CD1c-positive myeloid dendritic cell (primary cell): ENCODE data around the gene CHMP1B.
"Not testable (repeated sequence)": the region's sequence is repeated elsewhere in the genome, so short reads cannot be mapped to it uniquely, and the experiment has no call there.

ENCODE experiments used
- DNase-seq: peaks from one replicate; pipeline ENCODE4 v3.0.0-alpha.2; 2016; ENCODE audit errors: extremely low spot score

CHMP1B gene

GRCh38 chr18:11840493-11840892, 10.7 kb upstream of the CHMP1B start:
- no peak for DNase-seq

- no peak for DNase-seq
Measured at GRCh38 chr18:11842562-11842961, 8.7 kb upstream of the CHMP1B start.

DNA sequence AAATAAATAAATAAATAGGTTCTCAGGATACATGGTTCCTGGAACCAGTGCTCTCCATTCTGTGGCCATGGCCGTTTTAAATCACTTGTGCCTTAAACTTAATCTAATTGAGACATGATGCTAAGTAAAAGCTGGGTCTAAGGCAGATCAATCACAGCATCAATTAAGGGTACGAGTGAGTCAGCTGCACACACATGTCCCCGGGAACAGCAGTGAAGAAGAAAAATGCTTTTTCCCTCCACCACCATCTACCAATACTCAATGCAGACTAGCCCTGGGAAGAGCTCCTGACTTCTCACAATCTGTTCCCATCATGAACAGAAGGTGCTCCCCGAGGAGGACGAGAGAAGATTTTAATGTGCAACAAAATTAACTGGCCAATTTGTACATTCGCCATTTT, 6.8 kb upstream of the CHMP1B start:
- no peak for DNase-seq

DNA sequence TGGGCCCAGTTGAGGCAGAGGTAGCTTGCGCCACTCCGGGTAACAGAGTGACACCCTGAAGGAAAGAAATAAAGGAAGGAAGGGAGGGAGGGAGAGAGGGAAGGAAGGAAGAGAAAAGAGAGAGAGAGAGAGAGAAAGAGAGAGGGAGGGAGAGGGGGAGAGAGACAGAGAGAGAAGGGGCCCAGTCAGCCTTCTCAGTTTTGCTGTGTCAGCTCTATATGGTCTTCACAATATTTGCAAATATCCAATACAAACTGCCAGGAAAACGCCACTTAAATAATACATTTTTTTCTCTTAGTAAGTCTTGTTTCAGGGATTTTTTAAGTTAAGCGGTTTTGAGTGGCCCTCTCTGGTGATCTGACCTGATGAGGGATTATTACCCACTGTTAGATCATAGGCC, 5.6 kb upstream of the CHMP1B start:
- no peak for DNase-seq

DNA sequence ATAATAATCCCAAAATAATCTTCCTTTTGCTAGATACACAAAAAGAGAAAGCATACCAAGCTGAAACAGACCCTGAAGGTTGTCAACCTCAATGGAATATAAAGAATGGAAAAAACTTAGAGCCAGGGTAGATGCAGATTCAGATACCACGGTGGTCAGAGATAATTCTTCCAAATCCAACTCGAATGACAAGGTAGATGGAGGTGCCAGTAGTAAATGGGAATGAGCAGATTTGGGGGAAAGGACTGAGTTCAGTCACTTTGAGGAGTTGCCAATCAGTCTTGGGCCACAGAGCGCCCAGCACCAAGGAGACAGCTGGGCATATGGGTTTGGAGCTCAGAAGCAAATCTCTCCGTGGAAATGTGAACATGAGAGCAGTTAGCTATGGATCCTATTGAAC, 3.4 kb upstream of the CHMP1B start:
- DNase-seq, result no peak

- no peak for DNase-seq
Measured at GRCh38 chr18:11849279-11849678, 1.9 kb upstream of the CHMP1B start.

DNA sequence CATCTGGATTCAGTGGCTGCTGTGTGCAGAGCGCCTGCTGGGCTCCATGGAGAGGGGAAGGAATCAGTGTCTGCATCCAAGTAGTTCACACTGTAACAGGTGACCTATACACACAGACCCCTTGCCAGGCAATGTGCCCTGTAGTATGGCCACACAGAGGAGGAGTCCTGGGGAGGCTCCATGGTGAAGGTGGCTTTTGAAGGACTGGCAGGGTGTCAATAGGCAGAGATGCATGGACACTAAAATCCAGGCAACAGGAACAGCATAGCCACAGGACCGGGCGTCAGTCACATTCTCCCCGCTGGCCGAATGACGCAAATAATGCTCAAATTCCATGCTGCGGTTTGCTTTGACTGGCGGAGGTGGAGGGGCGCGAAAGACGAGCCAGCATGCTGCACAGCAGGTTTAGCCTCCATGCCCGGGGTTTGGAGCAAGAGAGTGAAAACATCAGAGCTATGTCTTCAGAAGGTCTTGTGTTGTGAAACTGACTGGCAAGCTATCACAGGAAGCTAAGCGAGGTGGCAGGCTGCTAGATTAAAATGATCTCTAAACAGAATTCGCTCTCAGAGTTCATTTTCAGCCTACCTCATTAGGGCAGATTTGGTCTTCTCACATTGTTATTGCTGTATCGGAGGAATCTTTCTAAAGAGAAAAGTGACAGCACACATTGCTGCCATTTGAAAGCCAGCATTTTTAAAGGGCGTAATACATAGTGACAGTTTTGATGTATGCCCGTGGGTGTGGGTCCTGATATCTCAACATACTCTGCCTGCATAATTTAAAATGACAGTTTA, 1.2 kb upstream of the CHMP1B start:
- peak; percentile 69 for DNase-seq

DNA sequence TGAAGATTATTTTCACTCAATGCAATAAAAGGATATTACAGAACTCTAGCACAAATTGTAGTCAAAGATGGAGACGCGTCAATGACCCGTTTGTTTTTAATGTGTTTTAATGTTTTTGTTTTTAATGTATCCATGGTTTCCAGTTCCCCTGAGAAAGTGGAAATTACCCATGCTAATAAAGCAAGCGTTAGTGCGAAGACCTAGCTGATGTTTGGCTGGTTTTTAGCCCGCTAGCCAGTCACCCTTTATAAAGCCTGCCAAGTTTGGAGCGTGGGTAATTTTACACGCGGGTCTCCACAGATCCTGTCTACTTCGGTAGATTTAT, 430 bp upstream of the CHMP1B start:
- peak; percentile 91 for DNase-seq

DNA sequence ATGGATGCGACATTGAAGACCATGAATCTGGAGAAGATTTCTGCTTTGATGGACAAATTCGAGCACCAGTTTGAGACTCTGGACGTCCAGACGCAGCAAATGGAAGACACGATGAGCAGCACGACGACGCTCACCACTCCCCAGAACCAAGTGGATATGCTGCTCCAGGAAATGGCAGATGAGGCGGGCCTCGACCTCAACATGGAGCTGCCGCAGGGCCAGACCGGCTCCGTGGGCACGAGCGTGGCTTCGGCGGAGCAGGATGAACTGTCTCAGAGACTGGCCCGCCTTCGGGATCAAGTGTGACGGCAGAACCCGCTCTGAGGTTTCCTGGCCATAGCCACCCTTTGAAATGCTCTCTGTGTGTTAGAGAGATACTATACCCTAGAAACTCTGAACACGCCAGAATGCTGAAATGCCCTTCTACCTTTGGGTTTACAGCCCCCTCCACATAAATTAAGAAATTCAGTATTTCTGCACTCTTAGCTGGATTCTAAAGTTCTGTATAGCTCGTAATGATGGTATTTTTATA, 659 bp downstream of the CHMP1B start:
- DNase-seq, result peak; percentile 61

- DNase-seq, result not testable (repeated sequence)
Measured at GRCh38 chr18:11854554-11854953, 3.3 kb downstream of the CHMP1B start.

DNA sequence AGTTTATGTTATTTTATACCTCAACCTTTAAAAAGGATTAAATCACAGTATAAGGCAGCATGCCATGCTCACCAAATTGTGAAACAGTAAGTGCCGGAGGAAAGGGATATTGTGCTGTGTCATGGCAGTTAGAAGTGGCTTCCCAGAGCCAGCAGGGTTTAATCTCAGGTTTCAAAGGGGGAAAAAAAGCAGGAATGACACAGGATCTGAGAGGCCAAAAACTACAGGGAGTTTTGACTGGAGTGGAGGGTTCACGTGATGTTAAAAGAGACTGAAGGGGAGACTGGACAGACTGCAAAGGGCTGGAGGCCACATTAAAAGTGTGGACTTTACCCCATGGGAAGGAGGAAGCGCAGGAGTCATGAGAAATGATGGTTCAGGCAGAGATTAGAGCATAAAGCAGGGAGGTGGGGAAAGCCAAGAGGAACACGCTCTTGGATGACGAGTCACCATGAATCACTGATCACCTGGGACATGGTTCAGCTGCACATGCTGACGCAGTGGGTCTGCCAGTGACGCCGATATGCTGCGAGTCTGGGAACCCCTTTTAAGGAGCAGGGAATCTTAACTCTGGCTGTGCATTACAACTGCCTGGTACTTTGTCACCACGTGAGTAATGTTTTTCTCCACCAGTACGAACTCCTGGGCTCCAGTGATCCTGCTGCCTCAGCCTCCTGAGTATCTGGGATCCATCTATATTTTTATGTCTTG, 6.1 kb downstream of the CHMP1B start:
- DNase-seq, result peak; percentile 88

DNA sequence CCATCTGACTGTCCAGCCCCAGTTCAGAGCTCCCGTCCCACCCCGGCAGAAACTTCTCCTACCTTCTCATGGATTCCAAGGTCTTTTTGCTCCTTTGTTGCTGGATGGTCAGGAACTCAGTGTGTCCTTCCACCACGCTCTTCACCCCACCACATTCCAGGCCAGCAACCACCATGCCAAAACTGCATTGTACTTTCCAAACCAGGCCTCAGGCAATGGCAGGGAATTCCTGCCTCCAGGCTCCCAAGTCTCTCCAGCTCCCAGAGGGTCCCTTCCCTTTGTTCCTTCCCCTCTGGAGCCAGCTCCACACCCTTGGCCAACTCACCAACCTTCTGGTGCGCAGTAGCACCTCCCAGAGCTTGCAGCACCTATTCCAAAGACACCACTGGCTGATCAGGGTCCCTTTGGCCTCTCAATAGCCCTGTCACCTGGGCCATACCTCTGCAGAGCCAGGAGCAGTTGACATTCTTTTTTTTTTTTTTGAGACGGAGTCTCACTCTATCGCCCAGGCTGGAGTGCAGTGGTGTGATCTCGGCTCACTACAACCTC, 8.1 kb downstream of the CHMP1B start:
- DNase-seq, result no peak

DNA sequence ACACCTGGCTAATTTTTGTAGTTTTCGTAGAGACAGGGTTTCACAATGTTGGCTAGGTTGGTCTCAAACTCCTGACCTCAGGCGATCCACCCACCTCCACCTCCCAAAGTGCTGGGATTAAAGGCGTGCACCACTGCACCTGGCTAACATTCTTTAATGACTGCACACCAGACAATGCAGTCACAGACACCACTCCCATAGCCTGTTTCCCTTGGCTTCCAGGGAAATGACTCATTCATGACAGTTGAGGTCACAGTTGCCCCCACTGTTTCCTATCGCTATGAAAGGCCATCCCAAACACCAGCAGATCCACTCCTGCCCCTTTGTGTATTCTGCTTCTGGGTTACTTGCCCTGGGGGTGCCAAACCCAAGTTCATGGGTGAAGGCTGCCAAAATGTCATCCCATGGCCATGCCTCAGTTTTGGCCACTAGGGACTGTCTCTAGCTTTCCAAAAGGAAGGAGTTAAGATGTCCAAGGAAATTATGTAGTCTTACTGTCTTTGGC, 8.7 kb downstream of the CHMP1B start:
- peak; percentile 64 for DNase-seq

DNA sequence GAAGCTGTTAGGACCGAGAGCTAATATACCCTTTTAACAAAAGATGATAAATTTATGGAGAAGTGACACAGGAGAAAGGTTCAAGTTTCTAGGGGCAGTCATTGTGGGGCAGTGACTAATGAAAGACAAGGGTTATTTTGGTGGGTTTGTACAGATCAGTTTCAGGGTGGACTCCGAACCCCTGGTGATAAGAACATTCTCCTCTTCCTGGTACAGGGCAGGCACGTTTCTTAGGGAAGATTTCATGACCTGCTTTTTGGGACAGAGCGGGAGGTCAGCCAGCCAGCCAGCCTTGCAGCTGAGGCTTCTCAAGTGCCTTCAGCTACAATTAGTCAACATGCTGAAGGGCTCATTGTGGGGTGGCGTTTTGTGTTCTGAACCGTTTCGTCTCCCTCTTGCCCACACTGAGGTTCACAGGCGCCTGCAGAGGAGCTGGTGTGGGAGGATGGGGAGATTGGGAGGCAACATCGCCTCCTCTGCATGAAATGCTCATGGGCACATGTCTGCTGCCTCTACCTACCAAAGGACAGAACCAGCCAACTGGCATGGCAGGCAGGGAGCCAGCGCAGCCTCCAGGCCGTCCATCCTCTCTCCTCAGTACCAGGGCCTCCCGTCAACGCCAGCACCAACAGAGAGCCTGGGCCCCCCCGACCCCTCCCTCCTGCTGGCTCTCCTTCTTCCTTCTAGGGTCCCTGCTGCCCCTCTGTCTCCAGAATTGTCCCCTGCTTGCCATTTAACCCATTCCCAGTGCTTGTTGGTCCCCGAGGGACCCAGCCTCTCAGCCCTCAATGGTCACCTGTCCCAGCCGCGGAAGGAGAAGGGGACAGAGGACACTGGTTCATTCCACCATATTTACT, 9.6 kb downstream of the CHMP1B start:
- DNase-seq, result no peak

DNA sequence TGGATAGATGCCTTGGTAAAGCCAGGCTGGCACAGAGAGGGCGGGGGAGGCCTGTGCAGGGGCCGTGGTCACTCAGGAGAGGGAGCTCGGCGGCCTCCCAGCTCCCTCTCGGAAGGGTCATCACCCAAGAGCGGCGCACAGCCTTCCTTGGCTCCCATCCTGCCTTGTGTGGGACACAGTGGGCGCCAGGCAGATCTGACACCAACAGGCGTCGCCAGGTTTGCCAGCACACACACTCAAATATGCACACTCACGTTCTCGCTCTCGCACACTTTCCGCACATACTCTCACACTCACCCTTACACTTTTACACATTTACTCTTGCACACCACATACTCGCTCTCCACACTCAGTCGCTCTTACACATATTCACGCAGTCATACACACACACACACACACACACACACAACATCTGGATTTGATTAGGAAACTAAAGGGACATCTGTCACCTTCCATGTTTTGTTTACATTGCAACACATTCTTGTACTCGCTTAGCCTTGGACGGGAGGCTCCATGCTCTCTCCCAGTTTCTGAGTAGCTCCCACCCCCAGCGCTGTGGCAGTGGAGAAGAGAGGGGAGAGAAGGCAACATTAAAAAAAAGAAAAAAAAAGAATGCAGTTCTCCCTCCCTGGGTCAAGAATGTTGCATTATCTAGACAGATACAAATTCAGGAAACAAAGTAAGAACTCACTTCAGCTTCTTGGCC, 10.5 kb downstream of the CHMP1B start:
- DNase-seq, result no peak

GRCh38 chr18:11862468-11863137, 11.4 kb downstream of the CHMP1B start:
- no peak for DNase-seq

GRCh38 chr18:11864471-11864870, 13.3 kb downstream of the CHMP1B start:
- no peak for DNase-seq

DNA sequence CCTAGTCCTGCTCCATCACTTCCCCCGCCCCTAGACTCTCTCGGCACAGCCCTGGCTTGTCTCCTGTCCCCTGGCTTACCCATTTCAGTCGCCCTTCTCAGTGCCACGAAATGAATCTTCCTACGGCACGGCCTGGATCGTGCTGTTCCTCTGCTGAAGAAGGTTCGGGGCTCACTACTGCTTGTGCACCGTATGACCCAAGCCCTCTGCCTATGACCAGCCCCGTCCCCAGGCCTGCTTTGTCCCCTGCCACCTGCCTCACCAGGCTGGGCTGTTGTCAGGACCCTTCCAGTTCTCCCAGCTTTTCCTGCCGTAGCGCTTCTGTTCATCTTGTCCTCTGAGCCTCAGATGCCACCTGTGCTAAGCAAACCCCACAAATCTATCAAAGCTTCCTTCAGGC, 13.9 kb downstream of the CHMP1B start:
- no peak for DNase-seq

- no peak for DNase-seq
Measured at GRCh38 chr18:11866329-11866728, 15.1 kb downstream of the CHMP1B start.

- no peak for DNase-seq
Measured at GRCh38 chr18:11866764-11867163, 15.6 kb downstream of the CHMP1B start.

DNA sequence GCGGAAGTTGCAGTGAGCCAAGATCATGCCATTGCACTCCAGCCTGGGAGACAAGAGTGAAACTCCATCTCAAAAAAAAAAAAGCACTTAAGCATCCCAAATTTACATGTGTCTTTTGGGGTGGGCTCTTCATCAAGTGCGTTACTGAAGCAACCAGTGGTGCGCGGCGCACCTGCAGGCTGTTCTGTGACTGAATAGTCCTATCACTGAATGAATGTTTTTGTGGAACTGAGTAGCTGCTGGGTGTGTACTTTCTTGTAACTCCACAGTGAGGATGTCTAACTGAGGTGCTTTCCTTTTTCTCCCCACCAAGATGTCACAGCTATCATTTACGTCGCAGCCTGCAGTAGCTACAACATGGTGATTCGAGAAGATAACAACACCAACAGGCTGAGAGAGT, 17.0 kb downstream of the CHMP1B start:
- no peak for DNase-seq
